ENCODE results near the gene OR1M1. TPM values are rescaled to one million over a fixed set of nuclear protein-coding genes. Genes with fewer than 3 reads are reported as not detected.

The OR1M1 gene
- total RNA-seq, 1 donor from 2014 or later, result not detected

- no peak for DNase-seq (ENCODE audit: extremely low spot score, unreplicated experiment)
- Mint-ChIP-seq H3K36me3 (ENCODE audit: unreplicated experiment) (no peaks in the 10 kb centered on the region), H3K27me3 (ENCODE audit: unreplicated experiment) (no peaks in the 10 kb centered on the region), H3K4me1 (ENCODE audit: unreplicated experiment) (no peaks in the 10 kb centered on the region), H3K4me3 (ENCODE audit: unreplicated experiment) (no peak within 1 kb of the TSS), H3K27ac (ENCODE audit: unreplicated experiment) (no peak within 1 kb of the TSS), H3K9me3 (ENCODE audit: unreplicated experiment) (peaks cover 16% of the 10 kb centered on the region)
- TF ChIP-seq CTCF (IDR thresholded peaks at IDR 0.05), result no peak
These were observed 28.5 kb downstream of the OR1M1 start, which contains the start of gene OR7G1 for GRCh38 chr19:9115307-9115813. TSS of gene OR7G1 (minus strand) at chr19:9115763. CDS start at chr19:9115763, 0 bp downstream.

- no peak for TF ChIP-seq CTCF (IDR thresholded peaks at IDR 0.05)
- Mint-ChIP-seq H3K36me3 (ENCODE audit: unreplicated experiment) (no peaks in the 10 kb centered on the region), H3K27ac (ENCODE audit: unreplicated experiment) (no peak overlapping the region), H3K4me1 (ENCODE audit: unreplicated experiment) (no peaks in the 10 kb centered on the region), H3K4me3 (ENCODE audit: unreplicated experiment) (no peak overlapping the region), H3K27me3 (ENCODE audit: unreplicated experiment) (no peaks in the 10 kb centered on the region), H3K9me3 (ENCODE audit: unreplicated experiment) (peaks cover 22% of the 10 kb centered on the region)
- no peak for DNase-seq (ENCODE audit: extremely low spot score, unreplicated experiment)
These were observed 29.7 kb downstream of the OR1M1 start for GRCh38 chr19:9116547-9116946.

- no peak for TF ChIP-seq CTCF (IDR thresholded peaks at IDR 0.05)
- no peak for DNase-seq (ENCODE audit: extremely low spot score, unreplicated experiment)
- H3K27ac Mint-ChIP-seq (ENCODE audit: unreplicated experiment), result no peak within 1 kb of the TSS
- H3K9me3 Mint-ChIP-seq (ENCODE audit: unreplicated experiment), result peaks cover 10% of the 10 kb centered on the region
- no peaks in the 10 kb centered on the region for H3K4me1 Mint-ChIP-seq (ENCODE audit: unreplicated experiment)
- H3K27me3 Mint-ChIP-seq (ENCODE audit: unreplicated experiment), result no peaks in the 10 kb centered on the region
- no peak within 1 kb of the TSS for H3K4me3 Mint-ChIP-seq (ENCODE audit: unreplicated experiment)
- no peaks in the 10 kb centered on the region for H3K36me3 Mint-ChIP-seq (ENCODE audit: unreplicated experiment)
These were observed 40.1 kb downstream of the OR1M1 start, which contains the start of gene OR7G3 for GRCh38 chr19:9126900-9127405. TSS of gene OR7G3 (minus strand) at chr19:9126950. CDS start at chr19:9126950, 0 bp downstream.

GRCh38 chr19:9128171-9128570 lies 41.3 kb downstream of the OR1M1 start:
- Mint-ChIP-seq H3K36me3 (ENCODE audit: unreplicated experiment) (no peaks in the 10 kb centered on the region), H3K9me3 (ENCODE audit: unreplicated experiment) (peaks cover 10% of the 10 kb centered on the region), H3K4me3 (ENCODE audit: unreplicated experiment) (no peak overlapping the region), H3K27ac (ENCODE audit: unreplicated experiment) (no peak overlapping the region), H3K27me3 (ENCODE audit: unreplicated experiment) (no peaks in the 10 kb centered on the region), H3K4me1 (ENCODE audit: unreplicated experiment) (no peaks in the 10 kb centered on the region)
- TF ChIP-seq CTCF (IDR thresholded peaks at IDR 0.05), result no peak
- DNase-seq (ENCODE audit: extremely low spot score, unreplicated experiment), result no peak

GRCh38 chr19:9130965-9131364 lies 44.1 kb downstream of the OR1M1 start:
- H3K4me1 Mint-ChIP-seq (ENCODE audit: unreplicated experiment), result no peaks in the 10 kb centered on the region
- no peaks in the 10 kb centered on the region for H3K27me3 Mint-ChIP-seq (ENCODE audit: unreplicated experiment)
- no peak for DNase-seq (ENCODE audit: extremely low spot score, unreplicated experiment)
- no peak for TF ChIP-seq CTCF (IDR thresholded peaks at IDR 0.05)
- H3K4me3 Mint-ChIP-seq (ENCODE audit: unreplicated experiment), result no peak overlapping the region
- H3K27ac Mint-ChIP-seq (ENCODE audit: unreplicated experiment), result no peak overlapping the region
- H3K36me3 Mint-ChIP-seq (ENCODE audit: unreplicated experiment), result no peaks in the 10 kb centered on the region
- peaks cover 5% of the 10 kb centered on the region for H3K9me3 Mint-ChIP-seq (ENCODE audit: unreplicated experiment)
